ENCODE measurements around the gene KIAA1191. TPM values are rescaled to one million over a fixed set of nuclear protein-coding genes. Genes with fewer than 3 reads are reported as not detected.
"Not testable (repeated sequence)": the region's sequence is repeated elsewhere in the genome, so short reads cannot be mapped to it uniquely, and the experiment has no call there.

KIAA1191 gene, protein sequence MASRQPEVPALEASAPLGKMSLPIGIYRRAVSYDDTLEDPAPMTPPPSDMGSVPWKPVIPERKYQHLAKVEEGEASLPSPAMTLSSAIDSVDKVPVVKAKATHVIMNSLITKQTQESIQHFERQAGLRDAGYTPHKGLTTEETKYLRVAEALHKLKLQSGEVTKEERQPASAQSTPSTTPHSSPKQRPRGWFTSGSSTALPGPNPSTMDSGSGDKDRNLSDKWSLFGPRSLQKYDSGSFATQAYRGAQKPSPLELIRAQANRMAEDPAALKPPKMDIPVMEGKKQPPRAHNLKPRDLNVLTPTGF
- 10 to 100 TPM; 58.3 to 58.9 TPM for total RNA-seq

DNA sequence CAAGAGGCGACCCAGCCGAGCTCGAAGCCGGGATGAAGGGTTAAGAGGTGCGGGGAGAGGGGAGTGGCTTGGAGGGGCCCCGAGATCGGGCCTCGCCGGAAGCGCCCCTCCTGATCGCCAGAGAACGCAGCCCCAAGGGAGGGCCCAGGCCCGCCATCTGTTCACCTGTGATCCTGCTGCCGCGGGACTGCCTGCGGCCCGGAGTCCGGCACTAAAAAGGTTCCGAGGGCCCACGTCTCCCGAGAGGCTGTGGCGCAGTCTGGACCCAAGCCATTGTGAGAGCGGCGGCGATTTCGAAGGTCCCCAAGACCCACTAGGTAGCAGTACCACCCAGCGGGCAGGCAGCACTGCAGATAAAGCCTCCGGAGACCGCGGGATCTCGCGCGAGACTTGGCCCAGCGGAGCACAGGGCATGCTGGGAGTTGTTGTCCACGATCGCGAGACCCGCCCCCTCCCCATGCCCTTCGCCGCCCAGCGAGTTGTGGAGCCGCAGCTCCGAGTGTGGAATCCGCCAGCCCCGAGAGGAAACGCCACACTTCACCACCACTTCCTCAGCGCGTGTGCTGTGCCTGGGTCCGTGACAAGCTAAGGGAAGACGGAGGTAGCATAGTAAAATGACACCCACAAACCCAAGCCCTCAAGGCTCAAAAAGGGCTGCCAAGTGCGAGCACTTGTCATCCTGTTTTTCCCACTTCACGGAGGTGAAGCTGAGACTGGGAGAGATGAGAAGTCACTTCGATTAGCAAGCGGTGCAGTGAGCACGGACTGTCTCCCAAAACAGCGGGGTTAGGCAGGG, at the start of gene KIAA1191:
Gene KIAA1191 (minus strand): TSS at position 328 of the 796 bp plus-strand sequence. CDS start 2,256 bp downstream, outside the sequence.
- DNase-seq (ENCODE audit: low spot score in 2 of 2) (peak; percentile 91 to 94), ATAC-seq (peak; percentile 91)
- Mint-ChIP-seq H3K27ac (peak within 1 kb of the TSS; percentile 94 to 96), H3K36me3 (peaks cover 7 to 24% of the 10 kb centered on the region in 2 donors), H3K9me3 (no peaks in the 10 kb centered on the region)

DNA sequence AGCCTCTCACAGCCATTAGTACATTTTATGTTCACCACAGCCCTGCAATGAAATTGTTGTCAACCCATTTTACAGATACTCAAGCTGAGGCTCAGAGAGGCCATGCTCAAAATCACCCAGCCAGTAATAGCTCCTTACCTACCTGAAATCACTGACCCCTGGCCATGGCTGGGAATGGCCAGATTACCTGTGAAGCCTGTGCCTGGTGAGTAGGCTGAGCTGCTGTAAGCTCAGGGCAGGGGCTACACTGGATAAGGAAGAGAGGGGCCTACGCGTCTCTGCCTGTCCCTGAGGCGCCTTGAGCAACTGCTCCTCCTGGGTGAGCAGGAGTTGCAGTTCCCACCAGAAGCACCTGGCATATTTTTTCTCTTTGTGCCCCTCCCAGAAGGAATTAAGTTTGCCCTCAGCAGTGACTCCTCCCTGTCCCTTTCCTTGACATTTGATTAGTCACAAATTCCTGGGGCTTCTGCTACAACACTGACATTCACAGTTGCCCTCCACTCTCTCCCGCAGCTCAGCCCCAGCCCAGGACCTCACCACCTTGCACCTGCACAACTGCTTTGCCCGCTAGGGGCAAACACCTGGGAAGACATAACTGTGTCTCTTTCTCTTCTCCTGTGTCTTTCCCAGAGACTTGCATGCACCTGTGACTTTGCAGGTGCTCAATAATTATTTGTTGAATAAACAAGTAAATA, 49.1 kb upstream of the KIAA1191 start:
- no peaks in the 10 kb centered on the region for H3K9me3 Mint-ChIP-seq
- H3K36me3 Mint-ChIP-seq, result peaks cover 0 to 6% of the 10 kb centered on the region in 2 donors
- DNase-seq (ENCODE audit: low spot score in 2 of 2) (no peak), ATAC-seq (no peak)
- peak overlapping the region; percentile 59 to 72 for H3K27ac Mint-ChIP-seq

DNA sequence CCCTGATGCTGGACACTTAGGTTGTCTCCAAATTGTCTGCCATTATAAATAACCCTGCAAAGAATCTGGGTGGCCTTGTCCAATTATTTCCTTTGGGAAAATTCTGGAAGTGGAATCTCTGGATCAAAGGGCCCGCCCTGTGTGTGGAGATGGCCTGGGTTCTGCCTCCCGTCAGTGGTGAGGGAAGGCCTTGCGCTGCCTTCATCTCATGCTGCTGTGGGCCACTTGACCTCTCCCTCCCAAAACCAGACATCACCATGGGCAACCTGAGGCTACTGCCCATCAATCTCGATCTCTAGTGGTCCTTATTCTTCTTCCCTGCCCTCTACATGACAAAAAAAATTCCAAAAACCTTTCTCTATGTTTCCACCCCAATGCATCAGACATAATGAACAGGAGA, 48.2 kb upstream of the KIAA1191 start:
- peaks cover 0 to 6% of the 10 kb centered on the region in 2 donors for H3K36me3 Mint-ChIP-seq
- DNase-seq (ENCODE audit: low spot score in 2 of 2) (no peak), ATAC-seq (no peak)
- peak overlapping the region in 1 of 2 donors; percentile 13 for H3K27ac Mint-ChIP-seq
- no peaks in the 10 kb centered on the region for H3K9me3 Mint-ChIP-seq

DNA sequence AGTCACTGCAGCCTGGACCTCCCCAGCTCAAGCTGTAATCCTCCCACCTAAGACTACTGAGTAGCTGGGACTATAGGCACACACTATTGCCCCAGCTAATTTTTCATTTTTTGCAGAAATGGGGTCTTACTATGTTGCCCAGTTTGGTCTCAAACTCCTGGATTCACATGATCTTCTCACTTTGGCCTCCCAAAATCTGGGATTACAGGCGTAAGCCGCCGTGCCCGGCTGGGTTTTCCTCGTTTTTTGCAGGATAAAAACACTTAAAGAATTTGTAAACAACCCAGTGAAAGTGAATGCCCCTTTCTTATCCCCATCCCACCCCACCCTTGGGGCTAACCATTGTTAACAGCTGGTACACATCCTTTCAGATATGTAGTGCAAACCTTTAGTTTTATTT, 47.0 kb upstream of the KIAA1191 start:
- no peaks in the 10 kb centered on the region for H3K9me3 Mint-ChIP-seq
- no peak overlapping the region for H3K27ac Mint-ChIP-seq
- peaks cover 0 to 6% of the 10 kb centered on the region in 2 donors for H3K36me3 Mint-ChIP-seq
- ATAC-seq (no peak), DNase-seq (ENCODE audit: low spot score in 2 of 2) (no peak)

DNA sequence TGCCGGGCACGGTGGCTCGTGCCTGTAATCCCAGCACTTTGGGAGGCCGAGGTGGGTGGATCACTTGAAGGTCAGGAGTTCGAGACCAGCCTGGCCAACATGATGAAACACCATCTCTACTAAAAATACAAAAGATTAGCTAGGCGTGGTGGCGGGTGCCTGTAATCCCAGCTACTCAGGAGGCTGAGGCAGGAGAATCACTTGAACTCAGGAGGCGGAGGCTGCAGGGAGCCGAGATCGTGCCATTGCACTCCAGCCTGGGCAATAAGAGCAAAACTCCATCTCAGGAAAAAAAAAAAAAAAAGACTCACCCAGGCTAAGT, 46.6 kb upstream of the KIAA1191 start:
- H3K9me3 Mint-ChIP-seq; H3K27ac Mint-ChIP-seq; DNase-seq (ENCODE audit: low spot score in 2 of 2); ATAC-seq; H3K36me3 Mint-ChIP-seq: not testable (repeated sequence)

DNA sequence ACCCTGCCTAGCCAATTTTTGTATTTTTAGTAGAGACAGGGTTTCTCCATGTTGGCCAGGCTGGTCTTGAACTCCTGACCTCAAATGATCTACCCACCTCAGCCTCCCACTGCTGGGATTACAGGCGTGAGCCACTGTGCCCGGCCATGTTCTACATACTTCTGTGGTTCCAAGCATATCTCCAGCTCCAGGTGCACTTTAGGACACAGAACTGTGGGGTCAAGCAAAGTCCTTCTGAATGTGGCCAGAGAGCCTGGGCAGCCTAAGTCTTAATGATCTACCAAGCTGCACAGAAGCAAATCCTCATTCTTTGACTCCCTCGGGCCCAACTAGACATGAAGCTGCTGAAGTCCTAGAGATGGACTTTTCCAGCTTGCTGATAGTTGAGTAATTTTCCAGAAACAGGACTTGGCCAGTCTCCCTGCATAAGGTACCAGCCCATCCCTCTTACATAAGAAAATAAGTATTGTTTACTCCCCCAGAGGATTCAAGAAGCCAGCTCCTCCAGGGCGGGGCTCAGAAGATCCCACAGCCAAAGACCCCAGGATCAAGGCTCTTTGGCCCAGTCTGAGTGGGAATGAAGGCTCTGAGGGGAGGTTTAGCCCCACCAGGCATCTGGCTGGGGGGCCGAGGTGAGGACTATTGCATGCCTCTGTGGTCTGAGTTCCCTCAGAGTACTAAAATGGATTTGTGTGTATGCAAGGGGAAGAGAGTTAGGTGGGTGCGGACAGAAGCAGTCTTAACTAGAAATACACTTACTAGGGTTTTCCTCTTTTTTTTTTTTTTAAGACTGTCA, 46.1 kb upstream of the KIAA1191 start:
- DNase-seq (ENCODE audit: low spot score in 2 of 2) (no peak), ATAC-seq (no peak)
- Mint-ChIP-seq H3K27ac (peak overlapping the region; percentile 29 to 57), H3K36me3 (peaks cover 0 to 6% of the 10 kb centered on the region in 2 donors), H3K9me3 (no peaks in the 10 kb centered on the region)

DNA sequence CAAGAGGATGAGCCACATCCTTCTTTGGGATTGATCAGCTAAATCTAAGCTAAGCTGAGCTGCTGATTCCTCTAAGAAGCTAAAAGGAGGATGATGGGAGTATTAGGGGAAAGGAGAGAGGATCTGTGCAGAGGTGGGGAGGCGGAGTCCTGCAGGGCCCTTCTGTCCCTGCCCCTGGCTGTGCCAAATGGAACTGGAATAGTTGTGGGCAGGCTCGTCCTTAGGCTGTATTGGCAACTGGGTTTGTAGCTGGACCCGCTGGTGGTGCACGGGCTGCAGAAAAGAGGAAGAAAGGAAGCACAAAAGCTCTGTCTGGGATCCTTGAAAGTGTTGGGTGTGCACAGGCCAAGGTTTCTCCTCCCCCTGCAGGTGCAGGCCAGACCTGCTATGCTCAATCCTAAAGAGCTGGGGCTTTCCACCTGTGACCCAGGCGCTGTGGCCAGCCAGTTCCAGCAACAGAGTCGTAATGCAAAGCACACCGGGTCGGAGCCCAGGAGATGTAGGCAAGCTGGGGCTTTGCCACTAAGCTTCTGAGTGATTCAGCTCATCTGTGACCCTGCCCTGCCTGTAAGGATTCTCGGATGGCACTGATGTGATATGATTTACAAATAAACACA, 45.0 kb upstream of the KIAA1191 start:
- H3K9me3 Mint-ChIP-seq, result no peaks in the 10 kb centered on the region
- DNase-seq (ENCODE audit: low spot score in 2 of 2) (no peak), ATAC-seq (no peak)
- H3K36me3 Mint-ChIP-seq, result peaks cover 0 to 6% of the 10 kb centered on the region in 2 donors
- H3K27ac Mint-ChIP-seq, result no peak overlapping the region

DNA sequence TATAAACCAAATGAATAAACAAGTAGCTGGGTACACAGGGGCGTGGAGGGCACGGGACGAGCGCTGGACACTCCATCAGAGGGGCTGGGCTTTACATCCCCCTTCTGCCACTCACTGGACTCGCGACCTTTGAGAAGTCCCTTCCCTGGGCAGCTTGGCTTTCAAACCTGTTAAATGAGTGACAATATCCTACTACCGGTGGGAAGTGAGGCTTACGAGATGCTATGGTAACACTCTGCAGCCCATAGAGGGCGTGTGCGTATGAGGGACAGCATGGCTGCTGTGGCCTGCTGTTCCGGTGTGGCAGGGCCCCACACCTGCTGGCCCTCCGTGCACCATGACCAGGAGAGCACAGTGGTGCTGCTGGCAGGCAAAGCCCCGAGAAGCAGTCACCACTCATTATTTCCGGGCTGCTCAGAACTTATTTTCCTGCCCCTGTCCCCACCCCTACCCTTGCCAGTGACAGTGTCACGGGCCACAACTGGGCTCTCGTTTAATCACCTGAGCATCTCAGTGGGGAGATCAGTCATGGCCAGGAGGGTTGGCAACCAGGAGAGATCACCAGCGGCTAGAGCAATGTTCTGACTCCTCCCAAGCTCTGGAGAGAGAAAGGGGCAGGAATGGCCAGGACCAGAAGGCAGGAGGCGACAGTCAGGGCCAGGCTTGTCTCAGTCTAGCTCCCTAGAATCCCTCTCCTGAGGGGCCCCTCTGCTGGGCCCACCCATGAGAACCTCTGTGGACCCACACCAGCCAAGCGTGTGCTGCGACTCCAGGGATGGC, 44.3 kb upstream of the KIAA1191 start:
- peak overlapping the region in 1 of 2 donors; percentile 9 for H3K27ac Mint-ChIP-seq
- no peak for DNase-seq (ENCODE audit: low spot score in 2 of 2)
- peaks cover 0 to 6% of the 10 kb centered on the region in 2 donors for H3K36me3 Mint-ChIP-seq
- no peaks in the 10 kb centered on the region for H3K9me3 Mint-ChIP-seq
- ATAC-seq, result peak in 1 of 2 donors; percentile 9

DNA sequence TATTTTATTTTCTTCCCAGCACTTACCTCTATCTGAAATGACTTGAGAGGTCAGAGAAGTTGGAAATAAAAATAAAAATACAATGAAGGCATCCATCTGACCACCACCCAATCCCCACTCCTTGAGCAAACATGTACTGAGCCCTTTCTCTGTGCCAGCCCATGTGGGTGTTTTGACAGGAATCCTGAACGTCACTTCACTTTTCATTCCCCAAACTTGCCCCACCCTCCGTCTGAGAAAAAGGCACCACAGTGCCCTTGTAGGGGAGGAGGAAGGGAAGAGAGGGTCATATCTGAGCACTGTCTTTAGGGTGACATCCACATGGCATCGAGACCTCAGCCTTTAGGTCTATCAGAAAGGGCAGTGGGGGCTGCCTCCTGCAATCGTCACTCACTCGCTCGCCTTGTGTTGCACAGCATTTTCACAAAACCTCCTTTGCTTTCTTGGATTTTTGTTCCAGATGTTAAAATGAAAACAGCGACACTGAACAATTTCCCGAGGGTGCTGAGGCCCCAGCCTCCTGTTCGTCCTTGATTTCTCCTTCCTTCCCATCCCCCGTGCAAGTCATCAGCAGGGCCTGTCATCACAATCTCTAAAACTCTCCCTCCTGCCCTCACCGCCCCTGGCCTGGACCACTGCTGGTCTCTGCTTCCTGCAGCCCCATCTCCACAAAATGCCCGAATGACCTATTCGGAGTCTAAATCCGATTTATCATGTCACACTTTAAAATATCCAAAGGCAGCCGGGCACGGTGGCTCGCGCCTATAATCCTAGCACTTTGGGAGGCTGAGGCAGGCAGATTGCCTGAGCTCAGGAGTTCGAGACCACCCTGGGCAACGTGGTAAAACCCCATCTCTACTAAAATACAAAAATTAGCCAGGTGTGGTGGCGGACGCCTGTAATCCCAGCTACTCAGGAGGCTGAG, 40.0 kb upstream of the KIAA1191 start:
- no peak for DNase-seq (ENCODE audit: low spot score in 2 of 2)
- Mint-ChIP-seq H3K9me3 (no peaks in the 10 kb centered on the region), H3K36me3 (no peaks in the 10 kb centered on the region), H3K27ac (peak overlapping the region; percentile 14 to 37)
- ATAC-seq, result no peak

DNA sequence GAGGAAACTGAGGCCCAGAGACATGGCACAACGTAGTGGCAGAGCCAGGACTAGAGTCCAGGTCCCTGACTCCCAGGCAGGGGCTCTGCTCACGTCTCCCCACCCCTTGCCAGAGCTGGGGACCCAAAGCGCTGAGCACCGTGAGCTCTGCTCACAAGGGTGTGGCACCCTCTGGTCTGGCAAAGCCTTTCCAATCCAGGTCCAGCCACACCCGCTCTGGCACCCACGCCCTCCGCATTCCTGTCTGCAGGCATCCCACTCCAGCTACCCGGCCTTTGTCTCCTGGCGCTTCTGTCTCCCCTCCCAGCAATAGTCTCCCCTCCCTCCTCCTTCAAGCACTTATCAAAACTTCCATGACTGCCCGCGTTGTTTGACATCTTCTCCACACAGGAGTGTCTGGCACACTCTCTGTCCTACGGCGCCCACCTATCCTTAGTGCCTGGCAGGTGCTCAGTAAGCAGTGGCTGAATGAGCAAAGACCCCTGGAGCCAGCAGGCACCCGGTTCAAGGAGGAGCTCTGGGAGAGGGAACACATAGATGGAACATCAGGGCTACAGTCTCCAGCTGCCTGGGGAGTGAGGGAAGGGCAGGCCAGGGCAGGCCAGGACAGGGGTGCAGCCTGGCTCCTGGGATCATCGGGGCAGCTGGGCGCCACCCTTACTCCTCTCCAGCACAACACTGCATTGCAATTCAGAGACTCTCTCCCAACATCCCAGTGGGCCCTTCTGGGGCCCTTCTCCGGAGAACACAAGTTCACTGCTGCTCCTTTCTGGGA, 39.0 kb upstream of the KIAA1191 start:
- ATAC-seq (no peak), DNase-seq (ENCODE audit: low spot score in 2 of 2) (no peak)
- H3K27ac Mint-ChIP-seq, result peak overlapping the region in 1 of 2 donors; percentile 1
- H3K36me3 Mint-ChIP-seq, result no peaks in the 10 kb centered on the region
- H3K9me3 Mint-ChIP-seq, result no peaks in the 10 kb centered on the region

DNA sequence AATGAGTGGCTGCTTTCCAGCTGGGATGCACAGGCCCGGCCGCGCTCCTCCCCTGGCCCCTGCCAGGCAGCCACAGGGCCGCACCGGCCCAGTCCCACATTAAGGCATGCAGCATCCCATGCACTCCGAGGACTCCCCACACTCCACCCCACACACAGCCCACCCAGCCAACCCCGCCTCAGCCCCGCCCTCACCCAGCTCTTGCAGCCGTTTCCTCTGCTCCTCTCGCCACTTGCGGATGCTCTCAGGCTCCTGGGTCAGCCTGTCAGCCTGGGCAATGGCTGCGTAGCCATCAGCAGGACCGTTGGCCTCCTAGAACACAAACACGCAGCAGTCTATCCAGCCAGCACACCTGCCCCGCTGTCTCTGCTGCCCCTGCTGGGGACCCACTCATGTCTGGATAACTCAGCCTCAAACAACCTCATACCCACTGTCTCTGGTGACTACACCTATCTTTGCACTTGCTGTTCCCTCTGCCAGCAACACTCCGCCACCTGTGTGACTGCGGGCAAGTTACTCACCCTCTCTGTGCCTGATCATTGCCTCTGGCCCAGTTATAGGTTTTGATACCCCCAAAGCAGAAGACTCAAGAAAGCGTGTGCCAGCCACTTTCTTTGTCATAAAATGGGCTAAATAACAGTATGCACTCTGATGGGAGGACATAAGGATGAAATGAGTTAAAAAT, 36.3 kb upstream of the KIAA1191 start:
- DNase-seq (ENCODE audit: low spot score in 2 of 2) (no peak), ATAC-seq (no peak)
- Mint-ChIP-seq H3K9me3 (no peaks in the 10 kb centered on the region), H3K27ac (peak overlapping the region in 1 of 2 donors; percentile 31), H3K36me3 (no peaks in the 10 kb centered on the region)

DNA sequence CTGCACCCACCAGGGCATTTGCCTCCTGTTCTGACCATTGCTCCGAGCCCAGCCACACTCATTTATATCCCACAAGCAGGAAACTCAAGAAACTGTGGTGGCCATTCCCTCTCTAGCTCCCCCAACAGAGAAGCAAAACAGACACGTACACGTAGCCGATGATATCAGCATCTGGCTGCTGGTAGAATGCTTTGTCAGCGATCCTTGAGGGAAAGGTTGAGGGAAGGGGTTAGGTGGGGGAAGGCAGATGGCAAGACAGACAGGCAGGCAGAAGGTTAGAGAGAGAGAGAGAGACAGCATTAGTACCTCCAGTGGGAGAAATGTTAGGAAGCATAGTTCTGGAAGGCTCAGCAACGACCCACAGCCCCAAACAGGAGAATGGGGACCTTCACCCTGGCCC, 34.8 kb upstream of the KIAA1191 start:
- Mint-ChIP-seq H3K27ac (peak overlapping the region; percentile 44 to 57), H3K9me3 (no peaks in the 10 kb centered on the region), H3K36me3 (no peaks in the 10 kb centered on the region)
- DNase-seq (ENCODE audit: low spot score in 2 of 2), result no peak
- ATAC-seq, result no peak

DNA sequence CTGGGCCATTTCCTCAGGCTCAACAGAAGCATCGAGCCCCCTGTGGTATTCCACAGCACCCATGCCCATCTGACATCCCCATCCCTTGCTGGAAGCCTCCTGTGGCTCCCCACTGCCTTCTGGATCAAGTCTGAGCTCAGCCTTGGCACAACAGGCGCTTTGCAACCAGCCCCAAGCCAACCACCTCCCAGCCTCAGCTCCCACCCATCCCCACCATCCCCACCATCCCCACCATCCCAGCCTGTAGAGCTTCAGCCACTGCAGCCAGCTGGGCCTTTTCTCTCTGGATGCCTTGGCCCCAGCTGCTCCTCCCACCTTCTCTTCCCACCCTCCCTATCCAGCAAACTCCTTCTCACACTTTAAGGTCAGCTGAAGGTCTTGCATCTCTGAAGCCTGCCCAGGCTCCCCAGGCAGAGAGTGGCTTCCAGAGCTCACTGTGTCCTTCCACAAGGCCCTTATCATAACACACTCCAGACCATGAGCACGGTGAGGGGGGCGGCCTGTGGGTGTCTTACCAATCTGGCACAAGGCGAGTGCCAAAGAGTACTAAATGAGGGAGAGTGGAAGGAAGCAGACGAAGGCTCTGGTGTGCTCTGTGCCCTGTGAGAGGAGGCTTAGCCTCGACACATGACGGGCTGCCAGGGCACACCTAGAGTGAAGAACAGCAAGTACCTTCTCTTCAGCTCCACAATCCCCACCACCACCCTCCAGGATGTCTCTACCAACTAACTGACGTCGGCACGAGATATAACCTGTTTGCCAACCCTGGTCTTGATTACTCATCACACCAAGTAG, 33.5 kb upstream of the KIAA1191 start:
- ATAC-seq (no peak), DNase-seq (ENCODE audit: low spot score in 2 of 2) (no peak)
- H3K27ac Mint-ChIP-seq, result peak overlapping the region in 1 of 2 donors; percentile 26
- H3K36me3 Mint-ChIP-seq, result peaks cover 0 to 4% of the 10 kb centered on the region in 2 donors
- no peaks in the 10 kb centered on the region for H3K9me3 Mint-ChIP-seq
